ENCODE results near the gene TEKTIP1. TPM values are rescaled to one million over a fixed set of nuclear protein-coding genes. Genes with fewer than 3 reads are reported as not detected.

The TEKTIP1 gene
- total and polyA plus RNA-seq, 9 of the 15 experiments (the other 6 are each of a cell fraction or from before 2014, with no cell fraction given): 0.66 TPM; not detected in 8

- FAIRE-seq: no peak
- no TSS peak for BruUV-seq (replicated peaks)
- H3K9ac ChIP-seq (ENCODE audit: insufficient read depth in 1 of 2, low read depth in 2 of 2, low read length in 2 of 2): no peak overlapping the region; a peak in 1 of 4 replicates
- H3K4me3 ChIP-seq: no peak overlapping the region
- intact Hi-C loops (cut with micrococcal nuclease): no loop called here
- no peak overlapping the region for H3K27ac ChIP-seq (ENCODE audit: extremely low read depth, low read depth, low read length)
- peaks cover 62% of the 10 kb centered on the region; the same call in 2 of the 3 replicates for H3K36me3 ChIP-seq (ENCODE audit: control insufficient read depth, insufficient read depth, low read length)
- DNase-seq (ENCODE audit: extremely low read depth in 1 of 4, low spot score in 3 of 4): no peak
- CTCF ChIA-PET (ENCODE audit: low intra/inter-chr PET ratio): interaction anchor here (0.5 kb wide), 1 partner anchor 162 kb away, joined by 3 read pairs; no protein-coding TSS in a partner anchor
- in situ Hi-C loops (cut with MboI): no loop called here
- no peak for ATAC-seq
- peaks cover 0 to 31% of the 10 kb centered on the region in 2 experiments; a peak in 2 of 5 replicates for H3K4me1 ChIP-seq (replicated peaks in 1 of 2; ENCODE audit: control insufficient read depth in 2 of 2, insufficient read depth in 2 of 2, low read length in 2 of 2)
- H3K4me2 ChIP-seq (ENCODE audit: insufficient read depth, low read length): no peak overlapping the region
- 93% methylated on average over 20 of the region's 33 CpGs for WGBS (ENCODE audit: insufficient coverage, low coverage, missing lambda C conversion rate)
- H3K9me3 ChIP-seq (replicated peaks; ENCODE audit: control insufficient read depth, insufficient read depth, low read depth, low read length): no peaks in the 10 kb centered on the region
- H3K79me2 ChIP-seq (ENCODE audit: control insufficient read depth, insufficient read depth, low read length): no peaks in the 10 kb centered on the region
- peaks cover 2% of the 10 kb centered on the region for H3K9me1 ChIP-seq (ENCODE audit: control insufficient read depth, insufficient read depth, low read length)
- peaks cover 7% of the 10 kb centered on the region; the same call in 1 of the 2 replicates for H4K20me1 ChIP-seq (replicated peaks; ENCODE audit: control insufficient read depth, insufficient read depth, low read length)
- H2AFZ ChIP-seq (ENCODE audit: low read depth, low read length): no peak overlapping the region
- POLR2A ChIA-PET: interaction anchor here (0.5 to 1.4 kb wide), 3 partner anchors 9 to 84 kb away, joined by 3 to 4 read pairs (median 3); no protein-coding TSS in a partner anchor
- H3K27me3 ChIP-seq (ENCODE audit: control insufficient read depth in 2 of 2, insufficient read depth in 2 of 2, low read length in 2 of 2): no peaks in the 10 kb centered on the region
- TF ChIP-seq ZNF407 (IDR thresholded peaks at IDR 0.05; ENCODE audit: low read depth) (no peak), MNT (conservative IDR thresholded peaks at IDR 0.05) (no peak), NUFIP1 (IDR thresholded peaks at IDR 0.05; ENCODE audit: partially characterized antibody) (no peak), SFPQ (IDR thresholded peaks at IDR 0.05; ENCODE audit: low read depth, low read length) (no peak), KLF10 (CRISPR knock-in tag; IDR thresholded peaks at IDR 0.05) (no peak), NONO (IDR thresholded peaks at IDR 0.05; ENCODE audit: low read depth in 2 of 2, low read length in 1 of 2) (no peak), ZNF354B (CRISPR knock-in tag; IDR thresholded peaks at IDR 0.05) (no peak)
Observed at GRCh38 chr19:3532154-3532786, 6.7 kb upstream of the TEKTIP1 start.

All from K562 (cell line).